GM19324 (cell line): ENCODE data around the gene U2SURP.
"Not testable (repeated sequence)": the region's sequence is repeated elsewhere in the genome, so short reads cannot be mapped to it uniquely, and the experiment has no call there.

Source experiments
- ATAC-seq: cut with Tn5 transposase; IDR thresholded peaks from one replicate; pipeline ENCODE4 v1.9.1; 2021; ENCODE audit warnings: mild to moderate bottlenecking, moderate library complexity; ENCODE audit not compliant: unreplicated experiment, low FRiP score

U2SURP gene

GRCh38 chr3:143010024-143010423 lies 8.7 kb downstream of the U2SURP start:
- no peak for ATAC-seq

- ATAC-seq, result no peak
Observed at GRCh38 chr3:143011705-143012104, 10.3 kb downstream of the U2SURP start.

GRCh38 chr3:143014921-143015320 lies 13.6 kb downstream of the U2SURP start:
- ATAC-seq, result no peak

GRCh38 chr3:143016321-143016972 lies 15.1 kb downstream of the U2SURP start:
- no peak for ATAC-seq

- ATAC-seq, result no peak
Observed at GRCh38 chr3:143024351-143024960, 23.1 kb downstream of the U2SURP start.

- ATAC-seq, result no peak
Observed at GRCh38 chr3:143031327-143031726, 30.0 kb downstream of the U2SURP start.

GRCh38 chr3:143031796-143032387 lies 30.5 kb downstream of the U2SURP start:
- not testable (repeated sequence) for ATAC-seq

- no peak for ATAC-seq
Observed at GRCh38 chr3:143035466-143036211, 34.3 kb downstream of the U2SURP start.

GRCh38 chr3:143036557-143036956 lies 35.2 kb downstream of the U2SURP start:
- no peak for ATAC-seq

- no peak for ATAC-seq
Observed at GRCh38 chr3:143037867-143038266, 36.5 kb downstream of the U2SURP start.

- no peak for ATAC-seq
Observed at GRCh38 chr3:143040261-143040879, 39.0 kb downstream of the U2SURP start.

GRCh38 chr3:143041903-143042302 lies 40.5 kb downstream of the U2SURP start:
- ATAC-seq, result no peak

- no peak for ATAC-seq
Observed at GRCh38 chr3:143045639-143046038, 44.3 kb downstream of the U2SURP start.

GRCh38 chr3:143046075-143046474 lies 44.7 kb downstream of the U2SURP start:
- ATAC-seq, result not testable (repeated sequence)

GRCh38 chr3:143054011-143054410 lies 52.6 kb downstream of the U2SURP start:
- no peak for ATAC-seq

- no peak for ATAC-seq
Observed at GRCh38 chr3:143056372-143056771, 55.0 kb downstream of the U2SURP start.

GRCh38 chr3:143060906-143061305 lies 59.5 kb downstream of the U2SURP start:
- peak; percentile 84 for ATAC-seq

- ATAC-seq, result no peak
Observed at GRCh38 chr3:143063018-143063417, 61.6 kb downstream of the U2SURP start.

- no peak for ATAC-seq
Observed at GRCh38 chr3:143064777-143065176, 63.4 kb downstream of the U2SURP start.

- ATAC-seq, result no peak
Observed at GRCh38 chr3:143065364-143065763, 64.0 kb downstream of the U2SURP start.

GRCh38 chr3:143066033-143066432 lies 64.7 kb downstream of the U2SURP start:
- ATAC-seq, result no peak
